WTC11 (cell line): Measurements from ENCODE around the gene KRTAP20-4.

ENCODE experiments used
- IRF2 ChIP-seq: sonication (generic); formaldehyde crosslinking; IDR thresholded peaks from 2 replicates; pipeline ENCODE4 v1.8.0; 2022; ENCODE audit warnings: low read depth, missing genetic modification reagents, borderline replicate concordance
- JAZF1 ChIP-seq: fragments of 250-450 bp; sonication (Bioruptor Pico); IDR thresholded peaks from 2 replicates; pipeline ENCODE4 v1.9.0; 2021; ENCODE audit warnings: moderate library complexity, mild to moderate bottlenecking, inconsistent platforms
- TF ChIP-seq, protein P1 (sequence below): sonication (generic); formaldehyde crosslinking; IDR thresholded peaks from 2 replicates; pipeline ENCODE4 v1.8.1; 2022; ENCODE audit warnings: low read depth, missing genetic modification reagents, borderline replicate concordance
- TF ChIP-seq, protein P2 (sequence below): fragments of 250-450 bp; sonication (Bioruptor Pico); IDR thresholded peaks from 2 replicates; pipeline ENCODE4 v1.9.0; 2021; ENCODE audit warnings: mild to moderate bottlenecking

DNA sequence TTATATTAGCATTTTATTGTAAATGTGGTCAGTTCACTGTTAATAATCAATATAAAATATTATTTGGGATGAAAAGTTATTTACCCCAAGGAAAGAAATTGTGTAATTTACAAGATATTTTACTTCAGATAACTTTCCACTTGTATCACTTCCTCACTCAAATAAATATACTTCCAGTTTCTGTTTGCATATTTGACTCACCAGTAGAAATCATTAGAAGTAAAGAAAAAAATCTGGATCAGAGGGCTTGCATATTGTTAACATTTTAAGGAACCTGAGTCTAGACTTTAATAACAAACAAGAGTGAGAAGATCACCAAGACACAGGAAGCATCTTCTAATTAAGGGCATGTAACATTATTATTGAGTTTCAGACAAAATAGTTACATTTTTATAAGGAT lies 347 bp upstream of the KRTAP20-4 start:
- no peak for TF ChIP-seq JAZF1 (CRISPR knock-in tag)
- no peak for TF ChIP-seq IRF2 (CRISPR knock-in tag)
- TF ChIP-seq, protein P1, sequence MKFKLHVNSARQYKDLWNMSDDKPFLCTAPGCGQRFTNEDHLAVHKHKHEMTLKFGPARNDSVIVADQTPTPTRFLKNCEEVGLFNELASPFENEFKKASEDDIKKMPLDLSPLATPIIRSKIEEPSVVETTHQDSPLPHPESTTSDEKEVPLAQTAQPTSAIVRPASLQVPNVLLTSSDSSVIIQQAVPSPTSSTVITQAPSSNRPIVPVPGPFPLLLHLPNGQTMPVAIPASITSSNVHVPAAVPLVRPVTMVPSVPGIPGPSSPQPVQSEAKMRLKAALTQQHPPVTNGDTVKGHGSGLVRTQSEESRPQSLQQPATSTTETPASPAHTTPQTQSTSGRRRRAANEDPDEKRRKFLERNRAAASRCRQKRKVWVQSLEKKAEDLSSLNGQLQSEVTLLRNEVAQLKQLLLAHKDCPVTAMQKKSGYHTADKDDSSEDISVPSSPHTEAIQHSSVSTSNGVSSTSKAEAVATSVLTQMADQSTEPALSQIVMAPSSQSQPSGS (CRISPR knock-in tag): no peak
- TF ChIP-seq, protein P2, sequence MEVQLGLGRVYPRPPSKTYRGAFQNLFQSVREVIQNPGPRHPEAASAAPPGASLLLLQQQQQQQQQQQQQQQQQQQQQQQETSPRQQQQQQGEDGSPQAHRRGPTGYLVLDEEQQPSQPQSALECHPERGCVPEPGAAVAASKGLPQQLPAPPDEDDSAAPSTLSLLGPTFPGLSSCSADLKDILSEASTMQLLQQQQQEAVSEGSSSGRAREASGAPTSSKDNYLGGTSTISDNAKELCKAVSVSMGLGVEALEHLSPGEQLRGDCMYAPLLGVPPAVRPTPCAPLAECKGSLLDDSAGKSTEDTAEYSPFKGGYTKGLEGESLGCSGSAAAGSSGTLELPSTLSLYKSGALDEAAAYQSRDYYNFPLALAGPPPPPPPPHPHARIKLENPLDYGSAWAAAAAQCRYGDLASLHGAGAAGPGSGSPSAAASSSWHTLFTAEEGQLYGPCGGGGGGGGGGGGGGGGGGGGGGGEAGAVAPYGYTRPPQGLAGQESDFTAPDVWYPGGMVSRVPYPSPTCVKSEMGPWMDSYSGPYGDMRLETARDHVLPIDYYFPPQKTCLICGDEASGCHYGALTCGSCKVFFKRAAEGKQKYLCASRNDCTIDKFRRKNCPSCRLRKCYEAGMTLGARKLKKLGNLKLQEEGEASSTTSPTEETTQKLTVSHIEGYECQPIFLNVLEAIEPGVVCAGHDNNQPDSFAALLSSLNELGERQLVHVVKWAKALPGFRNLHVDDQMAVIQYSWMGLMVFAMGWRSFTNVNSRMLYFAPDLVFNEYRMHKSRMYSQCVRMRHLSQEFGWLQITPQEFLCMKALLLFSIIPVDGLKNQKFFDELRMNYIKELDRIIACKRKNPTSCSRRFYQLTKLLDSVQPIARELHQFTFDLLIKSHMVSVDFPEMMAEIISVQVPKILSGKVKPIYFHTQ (CRISPR knock-in tag): no peak
